Measurements from ENCODE around the gene ITGA4. TPM values are rescaled to one million over a fixed set of nuclear protein-coding genes. Genes with fewer than 3 reads are reported as not detected.
A peak's percentile ranks its signal among the peaks of the same experiment; 100 is the strongest.

ITGA4 gene
- total and polyA plus RNA-seq, 5 experiments from 2014 or later: 88.1 to 210 (median 128) TPM

- Mint-ChIP-seq H3K27me3 (peaks cover 0 to 9% (median 0%) of the 10 kb centered on the region in 5 donors), H3K4me3 (no peak overlapping the region), H3K4me1 (no peaks in the 10 kb centered on the region), H3K9me3 (no peaks in the 10 kb centered on the region), H3K27ac (no peak overlapping the region), H3K36me3 (no peaks in the 10 kb centered on the region)
- ATAC-seq: no peak
- DNase-seq: no peak
- POLR2A ChIA-PET: no interaction called here
Observed at GRCh38 chr2:181566334-181567032, 109.3 kb downstream of the ITGA4 start.

GRCh38 chr2:181570059-181570458 is 112.9 kb downstream of the ITGA4 start:
- peaks cover 3 to 20% (median 4%) of the 10 kb centered on the region in 5 donors for H3K27me3 Mint-ChIP-seq
- DNase-seq (no peak), ATAC-seq (no peak)
- H3K4me1 Mint-ChIP-seq: no peaks in the 10 kb centered on the region
- H3K36me3 Mint-ChIP-seq: no peaks in the 10 kb centered on the region
- POLR2A ChIA-PET: no interaction called here
- H3K4me3 Mint-ChIP-seq: no peak overlapping the region
- H3K9me3 Mint-ChIP-seq: no peaks in the 10 kb centered on the region
- H3K27ac Mint-ChIP-seq: no peak overlapping the region

- Mint-ChIP-seq H3K4me1 (no peaks in the 10 kb centered on the region), H3K4me3 (no peak overlapping the region), H3K9me3 (no peaks in the 10 kb centered on the region), H3K36me3 (no peaks in the 10 kb centered on the region), H3K27me3 (peaks cover 3 to 20% (median 4%) of the 10 kb centered on the region in 5 donors), H3K27ac (no peak overlapping the region)
- ATAC-seq (no peak), DNase-seq (peak in 1 of 10 donors; percentile 7)
- POLR2A ChIA-PET: no interaction called here
Observed at GRCh38 chr2:181570833-181571661, 113.9 kb downstream of the ITGA4 start.

GRCh38 chr2:181573140-181573736 is 116.1 kb downstream of the ITGA4 start:
- Mint-ChIP-seq H3K36me3 (no peaks in the 10 kb centered on the region), H3K27me3 (peaks cover 3 to 20% (median 4%) of the 10 kb centered on the region in 5 donors), H3K27ac (no peak overlapping the region), H3K9me3 (no peaks in the 10 kb centered on the region), H3K4me3 (no peak overlapping the region), H3K4me1 (no peaks in the 10 kb centered on the region)
- POLR2A ChIA-PET: no interaction called here
- DNase-seq: no peak
- no peak for ATAC-seq

GRCh38 chr2:181574321-181574720 is 117.1 kb downstream of the ITGA4 start:
- no peak overlapping the region for H3K27ac Mint-ChIP-seq

GRCh38 chr2:181575024-181575649 is 118.0 kb downstream of the ITGA4 start:
- DNase-seq: no peak
- no peak overlapping the region for H3K27ac Mint-ChIP-seq
- H3K27me3 Mint-ChIP-seq: peaks cover 3 to 20% (median 4%) of the 10 kb centered on the region in 5 donors
- H3K36me3 Mint-ChIP-seq: no peaks in the 10 kb centered on the region
- POLR2A ChIA-PET: no interaction called here
- H3K9me3 Mint-ChIP-seq: no peaks in the 10 kb centered on the region
- no peak for ATAC-seq
- H3K4me3 Mint-ChIP-seq: no peak overlapping the region
- no peaks in the 10 kb centered on the region for H3K4me1 Mint-ChIP-seq

More at GRCh38 chr2:181574321-181574720, 117.1 kb downstream of the ITGA4 start:
- no peaks in the 10 kb centered on the region for H3K36me3 Mint-ChIP-seq
- ATAC-seq (no peak), DNase-seq (no peak)
- no peak overlapping the region for H3K4me3 Mint-ChIP-seq
- H3K27me3 Mint-ChIP-seq: peaks cover 3 to 20% (median 4%) of the 10 kb centered on the region in 5 donors
- no peaks in the 10 kb centered on the region for H3K4me1 Mint-ChIP-seq
- no peaks in the 10 kb centered on the region for H3K9me3 Mint-ChIP-seq
- POLR2A ChIA-PET: no interaction called here

GRCh38 chr2:181575650-181576025 is 118.5 kb downstream of the ITGA4 start:
- ATAC-seq: no peak
- H3K4me3 Mint-ChIP-seq: no peak overlapping the region
- H3K27me3 Mint-ChIP-seq: peaks cover 3 to 20% (median 4%) of the 10 kb centered on the region in 5 donors
- no peaks in the 10 kb centered on the region for H3K9me3 Mint-ChIP-seq
- H3K36me3 Mint-ChIP-seq: no peaks in the 10 kb centered on the region
- H3K27ac Mint-ChIP-seq: no peak overlapping the region
- no peaks in the 10 kb centered on the region for H3K4me1 Mint-ChIP-seq
- POLR2A ChIA-PET: no interaction called here
- DNase-seq: no peak

GRCh38 chr2:181576431-181576830 is 119.2 kb downstream of the ITGA4 start:
- no peak for ATAC-seq

GRCh38 chr2:181578829-181579228 is 121.6 kb downstream of the ITGA4 start:
- Mint-ChIP-seq H3K27ac (no peak overlapping the region), H3K27me3 (peaks cover 3 to 10% (median 4%) of the 10 kb centered on the region in 5 donors), H3K36me3 (no peaks in the 10 kb centered on the region), H3K4me3 (no peak overlapping the region), H3K4me1 (no peaks in the 10 kb centered on the region), H3K9me3 (peaks cover 0 to 2% (median 0%) of the 10 kb centered on the region in 9 donors)
- DNase-seq (no peak), ATAC-seq (no peak)
- POLR2A ChIA-PET: no interaction called here

More at GRCh38 chr2:181576431-181576830, 119.2 kb downstream of the ITGA4 start:
- no peaks in the 10 kb centered on the region for H3K36me3 Mint-ChIP-seq
- no peak for DNase-seq
- H3K27me3 Mint-ChIP-seq: peaks cover 3 to 19% (median 4%) of the 10 kb centered on the region in 5 donors
- POLR2A ChIA-PET: no interaction called here
- H3K27ac Mint-ChIP-seq: no peak overlapping the region
- no peaks in the 10 kb centered on the region for H3K9me3 Mint-ChIP-seq
- H3K4me1 Mint-ChIP-seq: no peaks in the 10 kb centered on the region
- H3K4me3 Mint-ChIP-seq: no peak overlapping the region

- Mint-ChIP-seq H3K4me3 (no peak overlapping the region), H3K9me3 (peaks cover 0 to 2% (median 0%) of the 10 kb centered on the region in 9 donors), H3K27me3 (peaks cover 0 to 14% (median 4%) of the 10 kb centered on the region in 5 donors), H3K36me3 (no peaks in the 10 kb centered on the region), H3K4me1 (peaks cover 6 to 10% (median 9%) of the 10 kb centered on the region in 4 donors), H3K27ac (no peak overlapping the region)
- DNase-seq: no peak
- ATAC-seq: no peak
- POLR2A ChIA-PET: no interaction called here
Observed at GRCh38 chr2:181581534-181581933, 124.3 kb downstream of the ITGA4 start.

GRCh38 chr2:181585732-181586131 is 128.5 kb downstream of the ITGA4 start:
- POLR2A ChIA-PET: no interaction called here
- no peak for DNase-seq

More at GRCh38 chr2:181585732-181586131, 128.5 kb downstream of the ITGA4 start:
- Mint-ChIP-seq H3K4me3 (no peak overlapping the region), H3K9me3 (peaks cover 0 to 2% (median 0%) of the 10 kb centered on the region in 9 donors), H3K27ac (no peak overlapping the region), H3K4me1 (peaks cover 9 to 18% (median 15%) of the 10 kb centered on the region in 4 donors), H3K36me3 (no peaks in the 10 kb centered on the region), H3K27me3 (peaks cover 0 to 14% (median 4%) of the 10 kb centered on the region in 5 donors)
- ATAC-seq: no peak

Data from naive thymus-derived CD8-positive, alpha-beta T cell (primary cell).